ENCODE results near the gene TRAF6.

GRCh38 chr11:36451681-36452080 is 58.4 kb downstream of the TRAF6 start:
- TF ChIP-seq CTCF (IDR thresholded peaks at IDR 0.05 in 2 of 3, conservative IDR thresholded peaks at IDR 0.05 in 1 of 3; ENCODE audit: borderline replicate concordance in 1 of 3, insufficient read depth in 1 of 3, low read depth in 2 of 3, low read length in 2 of 3): no peak
- TF ChIP-seq SP1 (IDR thresholded peaks at IDR 0.05; ENCODE audit: low read depth): no peak
- no peak for TF ChIP-seq POLR2A (IDR thresholded peaks at IDR 0.05; ENCODE audit: borderline replicate concordance, extremely low read depth, insufficient read depth, insufficient read length)
- TF ChIP-seq, protein P1, sequence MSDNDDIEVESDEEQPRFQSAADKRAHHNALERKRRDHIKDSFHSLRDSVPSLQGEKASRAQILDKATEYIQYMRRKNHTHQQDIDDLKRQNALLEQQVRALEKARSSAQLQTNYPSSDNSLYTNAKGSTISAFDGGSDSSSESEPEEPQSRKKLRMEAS (IDR thresholded peaks at IDR 0.05): no peak
- TF ChIP-seq TCF7L2 (IDR thresholded peaks at IDR 0.05; ENCODE audit: borderline replicate concordance, extremely low read depth, insufficient read depth, insufficient read length): no peak
- TF ChIP-seq EGR1 (IDR thresholded peaks at IDR 0.05; ENCODE audit: low read depth): no peak
- TF ChIP-seq, protein P2, sequence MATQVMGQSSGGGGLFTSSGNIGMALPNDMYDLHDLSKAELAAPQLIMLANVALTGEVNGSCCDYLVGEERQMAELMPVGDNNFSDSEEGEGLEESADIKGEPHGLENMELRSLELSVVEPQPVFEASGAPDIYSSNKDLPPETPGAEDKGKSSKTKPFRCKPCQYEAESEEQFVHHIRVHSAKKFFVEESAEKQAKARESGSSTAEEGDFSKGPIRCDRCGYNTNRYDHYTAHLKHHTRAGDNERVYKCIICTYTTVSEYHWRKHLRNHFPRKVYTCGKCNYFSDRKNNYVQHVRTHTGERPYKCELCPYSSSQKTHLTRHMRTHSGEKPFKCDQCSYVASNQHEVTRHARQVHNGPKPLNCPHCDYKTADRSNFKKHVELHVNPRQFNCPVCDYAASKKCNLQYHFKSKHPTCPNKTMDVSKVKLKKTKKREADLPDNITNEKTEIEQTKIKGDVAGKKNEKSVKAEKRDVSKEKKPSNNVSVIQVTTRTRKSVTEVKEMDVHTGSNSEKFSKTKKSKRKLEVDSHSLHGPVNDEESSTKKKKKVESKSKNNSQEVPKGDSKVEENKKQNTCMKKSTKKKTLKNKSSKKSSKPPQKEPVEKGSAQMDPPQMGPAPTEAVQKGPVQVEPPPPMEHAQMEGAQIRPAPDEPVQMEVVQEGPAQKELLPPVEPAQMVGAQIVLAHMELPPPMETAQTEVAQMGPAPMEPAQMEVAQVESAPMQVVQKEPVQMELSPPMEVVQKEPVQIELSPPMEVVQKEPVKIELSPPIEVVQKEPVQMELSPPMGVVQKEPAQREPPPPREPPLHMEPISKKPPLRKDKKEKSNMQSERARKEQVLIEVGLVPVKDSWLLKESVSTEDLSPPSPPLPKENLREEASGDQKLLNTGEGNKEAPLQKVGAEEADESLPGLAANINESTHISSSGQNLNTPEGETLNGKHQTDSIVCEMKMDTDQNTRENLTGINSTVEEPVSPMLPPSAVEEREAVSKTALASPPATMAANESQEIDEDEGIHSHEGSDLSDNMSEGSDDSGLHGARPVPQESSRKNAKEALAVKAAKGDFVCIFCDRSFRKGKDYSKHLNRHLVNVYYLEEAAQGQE (IDR thresholded peaks at IDR 0.05; ENCODE audit: low read depth): no peak
- TF ChIP-seq CEBPB (IDR thresholded peaks at IDR 0.05; ENCODE audit: low read depth): no peak
- TF ChIP-seq EZH2 (IDR thresholded peaks at IDR 0.05): no peak
- no peak for TF ChIP-seq EZH2phosphoT487 (IDR thresholded peaks at IDR 0.05; ENCODE audit: borderline replicate concordance)
- TF ChIP-seq ZNF274 (IDR thresholded peaks at IDR 0.05; ENCODE audit: low read depth, low read length): no peak
- TF ChIP-seq YY1 (IDR thresholded peaks at IDR 0.05; ENCODE audit: extremely low read depth, insufficient replicate concordance, low read depth, low read length): no peak

Data from HCT116 (cell line).